NCI-H1417 (cell line): ENCODE data around the gene ZNF358.

ENCODE experiments used
- DNase-seq, 3 experiments: peaks; one replicate each; lab custom pipeline; 2025; lab: John Stamatoyannopoulos, UW

Gene ZNF358

DNA sequence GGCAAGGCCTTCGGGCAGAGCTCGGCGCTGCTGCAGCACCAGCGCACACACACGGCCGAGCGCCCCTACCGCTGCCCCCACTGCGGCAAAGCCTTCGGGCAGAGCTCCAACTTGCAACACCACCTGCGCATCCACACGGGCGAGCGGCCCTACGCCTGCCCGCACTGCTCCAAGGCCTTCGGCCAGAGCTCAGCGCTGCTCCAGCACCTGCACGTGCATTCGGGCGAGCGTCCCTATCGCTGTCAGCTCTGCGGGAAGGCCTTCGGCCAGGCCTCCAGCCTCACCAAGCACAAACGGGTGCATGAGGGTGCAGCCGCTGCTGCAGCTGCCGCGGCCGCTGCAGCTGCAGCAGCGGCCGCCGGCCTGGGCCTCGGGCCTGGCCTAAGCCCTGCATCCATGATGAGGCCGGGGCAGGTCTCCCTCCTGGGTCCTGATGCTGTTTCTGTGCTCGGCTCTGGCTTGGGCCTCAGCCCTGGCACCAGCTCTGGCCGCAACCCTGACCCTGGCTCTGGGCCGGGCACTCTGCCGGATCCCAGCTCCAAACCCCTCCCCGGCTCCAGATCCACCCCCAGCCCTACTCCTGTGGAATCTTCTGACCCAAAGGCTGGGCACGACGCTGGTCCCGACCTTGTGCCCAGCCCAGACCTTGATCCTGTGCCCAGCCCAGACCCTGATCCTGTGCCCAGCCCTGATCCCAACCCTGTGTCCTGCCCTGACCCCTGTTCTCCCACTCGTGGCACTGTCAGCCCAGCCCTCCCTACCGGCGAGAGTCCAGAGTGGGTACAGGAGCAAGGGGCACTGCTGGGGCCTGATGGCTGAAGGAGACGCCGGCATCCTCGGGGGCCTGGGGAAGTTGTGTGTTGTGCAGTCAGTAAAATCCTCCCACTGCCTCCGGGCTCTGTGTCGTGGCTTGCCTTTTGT, 4.5 kb downstream of the ZNF358 start:
- no peak for DNase-seq

DNA sequence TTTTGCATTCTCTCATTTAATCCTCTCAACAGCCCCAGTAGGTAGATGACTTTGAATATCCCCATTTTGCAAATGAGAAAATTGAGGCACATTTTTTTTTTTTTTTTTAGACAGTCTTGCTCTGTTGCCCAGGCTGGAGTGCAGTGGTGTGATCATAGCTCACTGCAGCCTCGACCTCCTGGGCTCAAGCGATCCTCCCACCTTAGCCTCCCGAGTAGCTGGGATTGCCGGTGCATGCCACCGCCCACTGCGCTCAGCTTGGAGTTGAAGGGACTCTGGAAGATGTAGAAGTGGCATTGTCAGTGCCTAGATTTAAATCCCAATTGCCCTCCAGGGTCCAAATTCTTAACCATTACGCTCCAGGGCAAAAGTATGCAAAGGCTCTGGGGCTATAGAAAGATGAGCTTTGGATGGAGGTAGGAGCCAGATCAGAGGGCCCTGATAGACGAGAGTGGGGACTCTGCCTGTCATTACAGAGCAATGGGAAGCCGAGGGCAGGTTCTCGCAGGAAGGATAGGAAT, 5.7 kb downstream of the ZNF358 start:
- no peak for DNase-seq

GRCh38 chr19:7522072-7522922, 6.4 kb downstream of the ZNF358 start, which contains the start of gene MCOLN1:
Gene MCOLN1 (plus strand): TSS chr19:7522624. CDS start chr19:7522751, 127 bp downstream.
- peak; percentile 94 to 99 (median 98) for DNase-seq

GRCh38 chr19:7522923-7523667, 7.2 kb downstream of the ZNF358 start:
- DNase-seq = peak in 1 of 3 experiments; percentile 41

DNA sequence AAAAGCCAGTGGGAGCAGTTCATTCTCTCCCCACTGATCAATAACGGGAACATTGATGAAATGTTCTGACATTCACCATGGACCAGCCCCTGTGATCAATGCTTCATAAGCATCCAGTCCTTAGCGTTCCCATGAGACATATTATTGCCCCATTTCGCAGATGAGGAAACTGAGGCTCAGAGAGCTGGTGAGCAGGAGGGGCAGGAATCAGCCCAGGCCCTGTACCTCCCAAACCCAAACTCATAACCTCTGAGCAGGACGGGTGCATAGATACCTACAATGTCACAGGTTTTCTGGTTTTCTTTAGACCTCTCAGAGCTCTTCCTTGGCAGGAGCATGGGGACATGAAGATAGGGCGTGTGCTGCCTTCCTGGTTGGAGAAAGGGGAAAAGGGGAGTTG, 8.6 kb downstream of the ZNF358 start:
- no peak for DNase-seq

DNA sequence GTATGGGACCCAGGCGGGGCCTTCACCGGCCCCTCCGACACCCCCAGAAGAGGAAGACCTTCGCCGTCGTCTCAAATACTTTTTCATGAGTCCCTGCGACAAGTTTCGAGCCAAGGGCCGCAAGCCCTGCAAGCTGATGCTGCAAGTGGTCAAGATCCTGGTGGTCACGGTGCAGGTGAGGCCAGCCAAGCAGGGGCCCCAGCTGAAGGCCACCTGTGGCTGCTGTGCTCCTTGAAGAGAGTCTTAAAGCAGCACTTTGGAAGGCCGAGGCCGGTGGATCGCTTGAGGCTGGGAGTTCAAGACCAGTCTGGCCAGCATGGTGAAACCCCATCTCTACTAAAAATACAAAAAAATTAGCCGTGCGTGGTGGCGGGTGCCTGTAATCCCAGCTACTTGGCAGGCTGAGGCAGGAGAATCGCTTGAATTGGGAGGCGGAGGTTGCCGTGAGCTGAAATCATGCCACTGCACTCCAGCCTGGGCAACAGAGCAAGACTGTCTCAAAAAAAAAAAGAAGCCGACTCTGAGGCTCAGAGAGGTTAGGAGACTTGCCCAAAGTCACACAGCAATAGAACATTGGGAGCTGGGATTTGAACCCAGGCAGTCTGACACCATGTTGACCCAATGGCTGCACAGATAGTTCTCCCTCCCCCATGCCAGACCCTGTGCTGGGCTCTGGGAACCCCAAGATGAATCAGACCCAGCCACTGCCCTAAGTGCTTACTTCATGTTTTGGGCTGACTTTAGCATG, 9.3 kb downstream of the ZNF358 start:
- no peak for DNase-seq

DNA sequence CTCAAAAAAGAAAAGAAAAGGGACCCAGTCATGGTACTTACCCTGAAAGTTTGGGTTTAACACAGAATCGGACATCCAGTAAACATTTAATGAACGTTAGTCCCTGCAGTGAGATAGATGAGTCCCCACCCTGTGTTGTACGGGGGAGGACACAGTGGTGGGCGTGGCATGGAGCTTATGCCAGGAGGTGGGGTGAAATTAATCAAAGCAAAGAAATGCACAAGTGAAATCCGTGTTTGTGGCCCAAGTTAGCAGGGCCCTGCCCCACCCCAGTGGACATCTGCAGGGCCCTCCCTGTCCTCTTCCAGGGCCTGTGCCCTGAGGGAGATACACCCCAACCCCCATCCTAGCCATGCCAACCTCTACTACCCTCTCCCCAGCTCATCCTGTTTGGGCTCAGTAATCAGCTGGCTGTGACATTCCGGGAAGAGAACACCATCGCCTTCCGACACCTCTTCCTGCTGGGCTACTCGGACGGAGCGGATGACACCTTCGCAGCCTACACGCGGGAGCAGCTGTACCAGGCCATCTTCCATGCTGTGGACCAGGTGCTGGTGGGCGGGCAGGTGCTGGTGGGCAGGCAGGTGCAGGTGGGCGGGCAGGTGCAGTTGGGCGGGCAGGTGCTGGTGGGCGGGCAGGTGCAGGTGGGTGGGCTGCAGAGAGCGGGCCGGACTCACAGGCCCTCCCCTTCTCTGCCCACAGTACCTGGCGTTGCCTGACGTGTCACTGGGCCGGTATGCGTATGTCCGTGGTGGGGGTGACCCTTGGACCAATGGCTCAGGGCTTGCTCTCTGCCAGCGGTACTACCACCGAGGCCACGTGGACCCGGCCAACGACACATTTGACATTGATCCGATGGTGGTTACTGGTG, 10.4 kb downstream of the ZNF358 start:
- DNase-seq = no peak

- DNase-seq = no peak
These were observed 11.8 kb downstream of the ZNF358 start for GRCh38 chr19:7527516-7528191.

- DNase-seq = no peak
These were observed 12.3 kb downstream of the ZNF358 start for GRCh38 chr19:7528192-7528519.

GRCh38 chr19:7528522-7529245, 12.8 kb downstream of the ZNF358 start:
- DNase-seq = no peak

DNA sequence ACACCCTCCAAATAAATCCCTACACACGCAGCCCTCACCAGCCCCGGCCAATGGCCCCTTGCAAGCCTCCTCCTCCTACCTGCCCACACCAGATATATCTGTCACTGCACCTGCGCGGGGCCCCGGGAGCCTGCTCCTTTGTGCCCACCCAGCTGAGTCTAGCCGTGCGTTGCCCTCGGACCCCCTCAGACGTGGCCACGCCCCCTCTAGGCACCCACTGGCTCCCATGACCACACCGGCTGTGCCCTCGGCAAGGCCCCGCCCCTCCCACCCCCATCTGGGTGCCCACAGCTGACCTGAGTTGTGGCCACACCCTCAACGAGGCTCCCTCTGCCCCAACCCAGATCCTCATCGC, 13.3 kb downstream of the ZNF358 start:
- no peak for DNase-seq

DNA sequence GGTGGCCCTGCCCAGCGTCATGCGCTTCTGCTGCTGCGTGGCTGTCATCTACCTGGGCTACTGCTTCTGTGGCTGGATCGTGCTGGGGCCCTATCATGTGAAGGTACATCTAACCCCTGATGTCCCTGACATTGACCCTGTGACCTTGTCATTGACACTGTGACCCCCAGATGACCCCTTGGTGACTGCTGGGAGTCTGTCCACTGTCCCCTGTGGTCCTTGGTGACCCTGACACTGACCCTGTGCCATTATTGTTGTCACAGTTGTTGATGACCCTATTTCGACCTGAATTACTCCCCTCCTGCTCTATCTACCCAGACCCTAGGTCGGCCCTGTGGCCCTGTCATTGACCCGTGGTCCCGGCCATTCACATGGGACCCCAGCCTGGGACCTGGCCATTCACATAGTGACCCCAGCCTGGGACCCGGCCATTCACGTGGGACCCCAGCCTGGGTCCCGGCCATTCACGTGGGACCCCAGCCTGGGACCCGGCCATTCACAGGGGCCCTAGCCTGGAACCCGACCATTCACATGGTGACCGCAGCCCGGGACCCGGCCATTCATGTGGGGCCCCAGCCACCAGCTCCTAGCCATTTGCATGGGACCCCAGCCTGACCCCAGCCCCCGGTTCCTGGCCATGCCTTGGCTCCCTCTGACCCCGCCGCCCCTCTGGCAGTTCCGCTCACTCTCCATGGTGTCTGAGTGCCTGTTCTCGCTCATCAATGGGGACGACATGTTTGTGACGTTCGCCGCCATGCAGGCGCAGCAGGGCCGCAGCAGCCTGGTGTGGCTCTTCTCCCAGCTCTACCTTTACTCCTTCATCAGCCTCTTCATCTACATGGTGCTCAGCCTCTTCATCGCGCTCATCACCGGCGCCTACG, 13.9 kb downstream of the ZNF358 start:
- DNase-seq = no peak

DNA sequence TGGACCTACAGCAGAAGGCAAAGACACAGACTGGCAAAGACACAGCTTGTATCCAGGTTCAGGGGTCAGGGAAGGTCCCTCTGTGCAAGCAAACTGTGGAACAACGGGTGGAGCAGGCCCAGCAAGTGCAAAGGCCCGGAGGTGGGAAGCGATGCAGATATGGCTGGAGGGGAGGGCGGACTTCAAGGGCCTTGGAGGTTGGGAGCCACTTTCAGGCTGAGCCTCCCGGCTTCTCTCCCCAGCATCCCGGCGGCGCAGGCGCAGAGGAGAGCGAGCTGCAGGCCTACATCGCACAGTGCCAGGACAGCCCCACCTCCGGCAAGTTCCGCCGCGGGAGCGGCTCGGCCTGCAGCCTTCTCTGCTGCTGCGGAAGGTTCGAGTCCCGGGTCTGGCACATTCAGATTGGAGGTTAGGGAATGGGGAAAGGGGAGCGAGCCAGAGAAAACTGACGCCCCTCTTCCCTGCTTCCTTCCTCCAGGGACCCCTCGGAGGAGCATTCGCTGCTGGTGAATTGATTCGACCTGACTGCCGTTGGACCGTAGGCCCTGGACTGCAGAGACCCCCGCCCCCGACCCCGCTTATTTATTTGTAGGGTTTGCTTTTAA, 17.5 kb downstream of the ZNF358 start:
- DNase-seq = peak in 1 of 3 experiments; percentile 18

- DNase-seq = peak; percentile 76 to 92 (median 90)
These were observed 18.1 kb downstream of the ZNF358 start for GRCh38 chr19:7533925-7534480.

DNA sequence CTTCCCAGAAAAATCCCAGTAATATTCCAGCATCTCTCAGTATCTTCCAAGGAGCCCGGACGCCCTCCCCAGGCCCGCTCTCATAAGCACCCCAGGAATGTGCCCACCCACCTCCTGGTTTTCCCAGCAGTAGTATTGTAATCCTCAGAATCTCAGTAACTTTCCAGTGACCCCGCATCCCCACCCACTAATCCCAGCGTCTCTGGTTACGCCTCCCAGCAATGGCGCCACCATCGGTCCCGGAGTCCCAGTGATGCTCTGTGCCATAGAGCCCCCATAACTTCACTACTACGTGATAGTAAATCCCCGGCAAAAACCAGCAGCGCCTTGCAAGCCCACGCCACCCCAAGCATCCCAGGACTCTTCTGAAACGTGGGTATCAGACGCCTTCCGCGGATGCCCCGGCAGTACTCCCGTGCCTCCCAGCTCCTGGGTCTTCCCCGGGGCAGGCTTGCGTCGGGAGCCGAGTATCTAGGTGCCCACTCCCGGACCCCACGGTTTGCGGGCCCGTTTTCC, 18.7 kb downstream of the ZNF358 start:
- DNase-seq = peak in 2 of 3 experiments; percentile 61 to 69

DNA sequence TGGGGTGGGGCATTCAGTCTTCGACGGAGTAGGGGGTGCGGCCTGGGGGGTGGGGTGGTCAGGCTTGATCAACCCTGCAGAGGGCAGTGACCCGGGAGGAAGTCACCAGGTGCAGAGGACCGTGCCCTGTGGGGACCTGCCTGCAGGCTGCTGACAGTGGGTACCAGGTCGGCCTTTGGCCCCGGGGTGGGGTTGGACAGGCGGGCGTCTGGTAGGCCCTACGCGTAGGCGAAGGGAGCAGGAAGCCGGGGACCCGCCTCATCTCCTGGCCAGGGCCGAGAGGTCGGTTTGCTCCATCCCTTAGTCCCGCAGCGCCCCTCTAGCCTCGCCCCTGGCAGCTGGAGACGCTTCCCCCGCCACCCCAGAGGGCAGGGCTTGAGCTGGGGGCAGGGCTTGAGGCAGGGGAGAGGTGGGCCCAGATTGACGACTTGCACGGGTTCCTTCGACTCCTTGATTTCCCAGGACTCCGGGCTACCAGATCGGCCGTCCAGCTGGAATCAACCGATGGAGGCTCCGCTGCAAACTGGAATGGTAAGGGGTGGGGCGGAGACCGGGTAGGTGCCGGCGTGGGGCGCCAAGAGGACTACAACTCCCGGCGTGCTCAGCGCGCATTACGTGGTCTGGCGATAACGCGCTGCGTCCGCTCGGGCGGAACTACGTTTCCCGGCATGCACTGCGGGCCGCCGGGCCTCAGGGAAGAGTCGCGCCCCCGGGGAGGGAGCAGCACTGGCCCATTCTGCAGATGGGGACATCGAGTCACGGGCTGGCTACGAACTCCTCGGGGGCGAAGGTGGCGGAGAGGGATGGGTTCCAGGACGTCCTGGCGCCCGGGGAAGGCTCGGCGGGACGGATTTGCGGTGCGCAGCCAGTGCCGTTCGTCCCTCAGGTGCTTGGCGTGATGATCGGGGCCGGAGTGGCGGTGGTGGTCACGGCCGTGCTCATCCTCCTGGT, 19.4 kb downstream of the ZNF358 start, which contains the start of gene PNPLA6:
TSS of gene PNPLA6 (plus strand) at position 671 of the 951 bp plus-strand sequence. CDS start at position 743, 72 bp downstream.
- peak; percentile 86 to 97 (median 95) for DNase-seq
